MG63 (cell line): Measurements from ENCODE around the gene IRAK1BP1. TPM values are rescaled to one million over a fixed set of nuclear protein-coding genes. Genes with fewer than 3 reads are reported as not detected.

Source experiments
- DNase-seq: peaks from one replicate; pipeline ENCODE4 v3.0.0-alpha.2; 2020
- H3K27me3 ChIP-seq: fragments of 250-450 bp; sonication (Bioruptor Pico); 2 replicates; pipeline ENCODE4 v1.5.1; 2020; ENCODE audit warnings: mild to moderate bottlenecking, moderate library complexity
- H3K36me3 ChIP-seq: fragments of 250-450 bp; sonication (Bioruptor Pico); 2 replicates; pipeline ENCODE4 v1.5.1; 2020; ENCODE audit warnings: mild to moderate bottlenecking, moderate library complexity
- H3K4me3 ChIP-seq: fragments of 250-450 bp; sonication (Bioruptor Pico); 2 replicates; pipeline ENCODE4 v1.5.1; 2020; ENCODE audit warnings: mild to moderate bottlenecking, moderate library complexity
- H3K9me3 ChIP-seq: fragments of 250-450 bp; sonication (Bioruptor Pico); 2 replicates; pipeline ENCODE4 v1.5.1; 2020; ENCODE audit warnings: mild to moderate bottlenecking, moderate library complexity
- total RNA-seq: library from RNA; depleted of rRNA; stranded (reverse); fragments of >200 nt; shearing (Covaris generic); gene quantifications from 2 replicates; pipeline ENCODE4 v1.2.3, GENCODE V29; 2014; ENCODE audit warnings: low replicate concordance; rRNA removed

IRAK1BP1 gene
- total RNA-seq, 1 experiment from 2014 or later = 2.1 TPM

DNA sequence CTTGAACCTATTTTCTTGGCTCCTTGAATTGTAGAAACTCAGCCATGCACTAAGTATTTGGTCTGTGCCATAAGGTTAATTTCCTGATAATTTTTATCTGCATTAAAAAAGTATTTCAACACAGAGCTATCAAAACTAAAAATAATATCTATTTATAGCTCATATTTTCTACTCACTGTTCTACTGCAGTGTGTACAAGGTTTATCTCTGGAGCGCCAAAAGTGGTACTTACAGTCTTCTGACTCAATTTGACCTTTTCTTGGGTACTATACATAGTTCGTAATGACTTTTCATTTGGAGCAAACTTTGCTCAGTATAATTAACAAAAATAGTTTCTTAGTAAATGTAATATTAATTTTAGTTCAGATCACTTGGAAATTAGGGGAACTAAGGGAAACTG is 69.2 kb downstream of the IRAK1BP1 start:
- Histone ChIP-seq H3K9me3 (no peaks in the 10 kb centered on the region; the same call in 1 of the 2 replicates), H3K4me3 (no peak overlapping the region), H3K27me3 (no peaks in the 10 kb centered on the region), H3K36me3 (peaks cover 57% of the 10 kb centered on the region)
- DNase-seq = no peak

DNA sequence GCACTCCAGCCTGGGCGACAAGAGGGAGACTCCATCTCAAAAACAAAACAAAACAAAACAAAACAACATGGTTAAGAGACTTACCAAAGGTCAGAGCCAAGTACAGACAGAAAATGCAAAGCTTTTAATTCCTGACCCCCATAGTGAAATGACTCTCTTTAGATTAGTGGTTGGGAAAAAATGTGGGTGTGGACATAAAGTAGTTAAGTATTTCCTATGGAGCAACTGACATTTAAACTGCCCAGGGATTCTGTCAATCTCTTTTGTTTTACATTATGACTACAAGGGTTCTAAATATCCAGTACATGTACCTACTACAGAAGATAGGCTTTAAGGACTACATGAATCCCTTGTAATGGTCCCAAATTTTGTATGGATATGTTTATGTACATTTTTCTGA is 75.1 kb downstream of the IRAK1BP1 start:
- no peak for DNase-seq
- H3K4me3 ChIP-seq = no peak overlapping the region
- H3K36me3 ChIP-seq = peaks cover 85% of the 10 kb centered on the region
- no peaks in the 10 kb centered on the region for H3K27me3 ChIP-seq
- no peaks in the 10 kb centered on the region for H3K9me3 ChIP-seq

DNA sequence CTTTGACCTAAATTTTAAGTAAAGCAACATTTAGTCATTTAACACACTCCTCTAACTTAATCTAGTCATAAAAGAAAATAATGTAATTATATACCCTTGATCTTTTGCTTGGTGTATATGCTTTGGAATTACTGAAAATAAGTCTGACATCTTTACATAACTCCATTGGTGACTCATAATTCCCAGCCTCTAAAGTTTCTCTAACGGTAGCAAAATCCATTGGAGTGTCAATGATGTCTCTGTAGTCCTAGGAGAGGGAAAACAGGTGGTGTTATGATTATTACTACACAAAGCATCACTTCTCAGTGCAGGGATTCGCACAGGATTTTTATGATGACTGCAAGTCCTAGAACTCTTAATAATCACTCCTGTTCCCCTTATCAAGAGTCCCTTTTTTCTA is 80.2 kb downstream of the IRAK1BP1 start:
- Histone ChIP-seq H3K4me3 (no peak overlapping the region), H3K36me3 (peaks cover 93% of the 10 kb centered on the region), H3K9me3 (peaks cover 9% of the 10 kb centered on the region; the same call in 1 of the 2 replicates), H3K27me3 (no peaks in the 10 kb centered on the region)
- no peak for DNase-seq

DNA sequence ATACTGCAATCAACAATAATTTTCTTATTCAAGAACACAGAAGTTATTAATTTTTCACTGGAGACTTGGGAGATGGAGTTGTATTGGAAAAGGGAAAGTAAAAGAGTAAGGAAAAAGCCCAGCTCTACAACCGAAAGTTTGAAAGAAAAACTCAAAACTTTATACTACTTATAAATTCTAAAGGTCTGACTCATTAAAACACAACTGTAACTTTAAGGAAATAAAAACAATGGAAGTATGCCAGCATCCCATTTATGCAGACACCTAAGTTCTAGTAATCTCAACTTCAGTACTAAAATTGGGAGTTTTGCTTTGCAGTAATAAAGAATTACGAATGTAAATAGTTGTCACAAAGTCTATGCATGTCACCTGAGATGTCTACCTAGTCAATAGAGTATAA is 80.6 kb downstream of the IRAK1BP1 start:
- H3K9me3 ChIP-seq = peaks cover 9% of the 10 kb centered on the region; the same call in 1 of the 2 replicates
- no peak for DNase-seq
- H3K27me3 ChIP-seq = no peaks in the 10 kb centered on the region
- H3K4me3 ChIP-seq = no peak overlapping the region
- peaks cover 93% of the 10 kb centered on the region for H3K36me3 ChIP-seq

DNA sequence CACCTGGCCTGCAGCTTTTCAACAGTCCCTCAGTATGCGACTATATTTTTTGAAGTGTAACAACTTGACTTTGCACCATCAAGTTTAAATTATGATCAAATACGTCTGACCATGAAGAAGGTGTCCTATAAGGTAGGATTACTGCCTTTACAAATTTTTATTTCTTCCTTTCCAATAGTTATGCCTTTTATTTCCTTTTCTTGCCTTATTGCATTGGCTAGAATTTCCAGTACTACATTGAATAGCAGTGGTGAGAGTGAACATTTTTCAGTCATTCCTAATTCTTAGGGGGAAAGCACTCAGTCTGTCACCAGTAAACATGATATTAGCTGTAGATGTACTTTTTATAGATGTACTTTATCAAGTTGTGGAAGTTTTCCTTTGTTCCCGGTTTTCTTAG is 81.4 kb downstream of the IRAK1BP1 start:
- H3K9me3 ChIP-seq = peaks cover 9% of the 10 kb centered on the region; the same call in 1 of the 2 replicates
- no peak for DNase-seq
- no peaks in the 10 kb centered on the region for H3K27me3 ChIP-seq
- peaks cover 95% of the 10 kb centered on the region for H3K36me3 ChIP-seq
- H3K4me3 ChIP-seq = no peak overlapping the region

DNA sequence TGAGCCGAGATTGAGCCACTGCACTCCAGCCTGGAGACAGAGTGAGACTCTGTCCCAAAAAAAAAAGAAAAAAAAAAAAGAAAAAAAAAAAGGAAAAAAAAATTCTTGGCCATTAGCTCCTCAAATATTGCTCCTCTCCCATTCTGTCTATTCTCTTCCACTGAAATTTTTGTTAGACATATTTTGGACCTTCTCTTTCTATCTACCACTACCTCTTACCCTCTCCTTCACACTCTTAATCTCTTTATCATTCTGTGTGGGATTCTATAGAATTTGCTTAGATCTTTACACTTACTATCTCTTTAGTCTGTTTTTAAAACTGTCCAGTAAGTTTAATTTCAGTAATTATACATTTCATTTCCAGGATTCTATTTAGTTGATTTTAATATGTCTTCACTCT is 85.0 kb downstream of the IRAK1BP1 start:
- Histone ChIP-seq H3K9me3 (peaks cover 9% of the 10 kb centered on the region; the same call in 1 of the 2 replicates), H3K36me3 (peaks cover 82% of the 10 kb centered on the region), H3K27me3 (no peaks in the 10 kb centered on the region), H3K4me3 (no peak overlapping the region)
- DNase-seq = no peak

Other genes starting within 250 kb of the IRAK1BP1 start
- gene PHIP, start 210.7 kb downstream of the IRAK1BP1 start, total RNA-seq = 7.6 and 15.4 TPM in 2 replicates